ENCODE measurements around the gene RPS19BP1.

Gene RPS19BP1

GRCh38 chr22:39532215-39533073 is at the start of gene RPS19BP1:
RPS19BP1 (minus strand) TSS chr22:39532748; CDS start chr22:39532738, 10 bp downstream.
- DNase-seq (ENCODE audit: low read depth), result peak; percentile 99

- DNase-seq (ENCODE audit: low read depth), result no peak
Measured at GRCh38 chr22:39581303-39581702, 48.8 kb upstream of the RPS19BP1 start.

- no peak for DNase-seq (ENCODE audit: low read depth)
Measured at GRCh38 chr22:39580795-39581194, 48.2 kb upstream of the RPS19BP1 start.

- DNase-seq (ENCODE audit: low read depth), result no peak
Measured at GRCh38 chr22:39580006-39580441, 47.5 kb upstream of the RPS19BP1 start.

- DNase-seq (ENCODE audit: low read depth), result no peak
Measured at GRCh38 chr22:39577900-39578299, 45.4 kb upstream of the RPS19BP1 start.

- no peak for DNase-seq (ENCODE audit: low read depth)
Measured at GRCh38 chr22:39577366-39577765, 44.8 kb upstream of the RPS19BP1 start.

GRCh38 chr22:39576027-39576426 is 43.5 kb upstream of the RPS19BP1 start:
- DNase-seq (ENCODE audit: low read depth), result no peak

- DNase-seq (ENCODE audit: low read depth), result no peak
Measured at GRCh38 chr22:39575552-39575825, 42.9 kb upstream of the RPS19BP1 start.

- no peak for DNase-seq (ENCODE audit: low read depth)
Measured at GRCh38 chr22:39574779-39575551, 42.4 kb upstream of the RPS19BP1 start.

- DNase-seq (ENCODE audit: low read depth), result no peak
Measured at GRCh38 chr22:39571538-39571937, 39.0 kb upstream of the RPS19BP1 start.

- DNase-seq (ENCODE audit: low read depth), result no peak
Measured at GRCh38 chr22:39570665-39571064, 38.1 kb upstream of the RPS19BP1 start, which contains the start of gene CACNA1I. CACNA1I (plus strand) TSS chr22:39570753; CDS start chr22:39570753, 0 bp downstream.

- no peak for DNase-seq (ENCODE audit: low read depth)
Measured at GRCh38 chr22:39570226-39570625, 37.7 kb upstream of the RPS19BP1 start.

- no peak for DNase-seq (ENCODE audit: low read depth)
Measured at GRCh38 chr22:39569066-39569465, 36.5 kb upstream of the RPS19BP1 start.

- no peak for DNase-seq (ENCODE audit: low read depth)
Measured at GRCh38 chr22:39568278-39568981, 35.9 kb upstream of the RPS19BP1 start.

GRCh38 chr22:39567135-39567946 is 34.8 kb upstream of the RPS19BP1 start:
- no peak for DNase-seq (ENCODE audit: low read depth)

GRCh38 chr22:39565414-39565944 is 32.9 kb upstream of the RPS19BP1 start:
- no peak for DNase-seq (ENCODE audit: low read depth)

- DNase-seq (ENCODE audit: low read depth), result no peak
Measured at GRCh38 chr22:39563571-39564428, 31.3 kb upstream of the RPS19BP1 start.

GRCh38 chr22:39562839-39563489 is 30.4 kb upstream of the RPS19BP1 start:
- DNase-seq (ENCODE audit: low read depth), result no peak

- no peak for DNase-seq (ENCODE audit: low read depth)
Measured at GRCh38 chr22:39560127-39560526, 27.6 kb upstream of the RPS19BP1 start.
